A673 (cell line): Measurements from ENCODE around the gene ATCAY.

ENCODE experiments used
- CTCF ChIP-seq: fragments of 300-800, 200-600 bp; sonication (generic); conservative IDR thresholded peaks from 2 replicates; pipeline ENCODE4 v1.5.1; 2017; ENCODE audit warnings: low read depth, mild to moderate bottlenecking, antibody characterized with exemption, low read length, moderate library complexity, mixed read lengths
- EZH2 ChIP-seq: fragments of 200-600 bp; sonication (generic); IDR thresholded peaks from 2 replicates; pipeline ENCODE4 v1.6.1; 2017; ENCODE audit warnings: borderline replicate concordance, low read depth, mild to moderate bottlenecking, mixed read lengths, antibody characterized with exemption, low read length; ENCODE audit not compliant: poor library complexity, severe bottlenecking

DNA sequence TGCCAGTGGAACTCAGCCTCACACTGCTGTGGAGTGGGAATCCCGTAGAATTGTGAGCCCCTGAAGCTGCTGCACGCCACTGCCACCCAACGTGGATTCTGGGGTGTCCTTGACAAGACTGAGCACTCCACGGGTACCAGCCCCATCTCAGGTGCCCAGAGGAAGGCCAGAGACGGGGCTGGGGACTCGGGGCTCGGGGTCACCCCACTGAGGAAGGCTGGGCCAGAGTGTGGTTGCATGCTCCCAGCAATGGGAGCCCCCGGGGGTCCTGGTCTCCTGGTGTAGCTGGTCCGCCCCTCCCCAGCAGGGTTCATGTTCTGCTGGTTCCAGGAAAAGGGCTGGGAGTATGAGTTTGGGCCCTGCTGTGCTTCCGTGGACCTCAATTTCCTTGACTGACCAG, 75.2 kb downstream of the ATCAY start:
- TF ChIP-seq EZH2 (no peak), CTCF (no peak)
